Ectodermal cell (in vitro differentiated cells): ENCODE measurements around the gene KHK.

ENCODE experiments used
- H3K27ac ChIP-seq: 2 replicates; pipeline ENCODE4 v1.7.0; 2013; ENCODE audit warnings: mild to moderate bottlenecking, low read depth, low read length; ENCODE audit not compliant: insufficient read depth, poor library complexity, severe bottlenecking
- H3K27me3 ChIP-seq: 2 replicates; pipeline ENCODE4 v1.7.0; 2013; ENCODE audit warnings: mild to moderate bottlenecking, low read length; ENCODE audit not compliant: insufficient read depth, control insufficient read depth, poor library complexity, severe bottlenecking
- H3K36me3 ChIP-seq: one replicate; pipeline ENCODE4 v1.7.0; 2013; ENCODE audit warnings: low read length; ENCODE audit not compliant: control insufficient read depth, insufficient read depth
- H3K4me1 ChIP-seq: one replicate; pipeline ENCODE4 v1.7.0; 2013; ENCODE audit warnings: low read length; ENCODE audit not compliant: control insufficient read depth, insufficient read depth
- H3K4me3 ChIP-seq: 2 replicates; pipeline ENCODE4 v1.7.0; 2013; ENCODE audit warnings: low read depth, low read length, control low read depth; ENCODE audit not compliant: insufficient read depth
- H3K9me3 ChIP-seq: 2 replicates; pipeline ENCODE4 v1.7.0; 2013; ENCODE audit warnings: mild to moderate bottlenecking, low read length, moderate library complexity; ENCODE audit not compliant: control insufficient read depth
- WGBS, 2 experiments: methylation state at CpG; one replicate each; pipeline ENCODE4 v1.1.7; 2013; ENCODE audit warnings: missing lambda C conversion rate in 2 of 2; 5-methylcytosine and 5-hydroxymethylcytosine counted together

The KHK gene

GRCh38 chr2:27137322-27137935 is 50.9 kb downstream of the KHK start:
- H3K36me3 ChIP-seq: peaks cover 2% of the 10 kb centered on the region
- 94 to 95% methylated on average over 21 of the region's 21 CpGs for WGBS, 2 experiments
- no peak overlapping the region for H3K4me3 ChIP-seq
- H3K9me3 ChIP-seq: no peaks in the 10 kb centered on the region
- no peaks in the 10 kb centered on the region for H3K27me3 ChIP-seq
- peaks cover 6% of the 10 kb centered on the region for H3K4me1 ChIP-seq
- H3K27ac ChIP-seq: no peak overlapping the region

DNA sequence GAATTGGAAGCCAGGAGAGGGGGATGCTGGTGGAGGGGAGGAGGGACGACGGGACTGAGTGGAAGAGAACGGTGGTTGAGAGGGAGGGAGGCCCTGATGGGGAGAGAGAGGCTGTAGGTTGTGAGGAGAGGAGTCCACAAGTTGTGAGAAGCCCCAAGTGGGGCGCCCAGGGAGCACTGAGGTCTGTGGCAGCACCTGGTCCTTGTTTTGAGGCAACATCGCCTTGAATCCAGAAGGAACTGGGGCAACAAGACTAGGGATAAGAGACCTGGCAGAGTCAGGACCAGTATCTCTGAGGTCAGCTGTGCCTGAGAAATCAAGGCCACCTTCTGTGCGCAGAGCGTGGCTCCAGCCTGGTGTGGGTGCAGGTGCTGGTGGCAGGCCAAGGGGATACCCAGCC is 51.5 kb downstream of the KHK start:
- no peaks in the 10 kb centered on the region for H3K27me3 ChIP-seq
- H3K27ac ChIP-seq: no peak overlapping the region
- H3K9me3 ChIP-seq: no peaks in the 10 kb centered on the region
- no peaks in the 10 kb centered on the region for H3K36me3 ChIP-seq
- H3K4me3 ChIP-seq: no peak overlapping the region
- 87 to 90% methylated on average over 7 of the region's 7 CpGs for WGBS, 2 experiments
- peaks cover 5% of the 10 kb centered on the region for H3K4me1 ChIP-seq

- no peaks in the 10 kb centered on the region for H3K27me3 ChIP-seq
- no peaks in the 10 kb centered on the region for H3K9me3 ChIP-seq
- WGBS, 2 experiments: 87 to 92% methylated on average over 4 of the region's 4 CpGs
- H3K27ac ChIP-seq: no peak within 1 kb of the TSS
- H3K4me1 ChIP-seq: no peaks in the 10 kb centered on the region
- no peak within 1 kb of the TSS for H3K4me3 ChIP-seq
- H3K36me3 ChIP-seq: no peaks in the 10 kb centered on the region
Measured at GRCh38 chr2:27139310-27139709, 52.7 kb downstream of the KHK start, which contains the start of gene PRR30. Gene PRR30 (minus strand): TSS chr2:27139410. CDS start chr2:27138329, 1,081 bp downstream.

- no peak overlapping the region for H3K27ac ChIP-seq
- H3K4me1 ChIP-seq: no peaks in the 10 kb centered on the region
- 90 to 93% methylated on average over 1 of the region's 1 CpG for WGBS, 2 experiments
- H3K4me3 ChIP-seq: no peak overlapping the region
- no peaks in the 10 kb centered on the region for H3K9me3 ChIP-seq
- H3K27me3 ChIP-seq: no peaks in the 10 kb centered on the region
- H3K36me3 ChIP-seq: no peaks in the 10 kb centered on the region
Measured at GRCh38 chr2:27143285-27143684, 56.7 kb downstream of the KHK start.

DNA sequence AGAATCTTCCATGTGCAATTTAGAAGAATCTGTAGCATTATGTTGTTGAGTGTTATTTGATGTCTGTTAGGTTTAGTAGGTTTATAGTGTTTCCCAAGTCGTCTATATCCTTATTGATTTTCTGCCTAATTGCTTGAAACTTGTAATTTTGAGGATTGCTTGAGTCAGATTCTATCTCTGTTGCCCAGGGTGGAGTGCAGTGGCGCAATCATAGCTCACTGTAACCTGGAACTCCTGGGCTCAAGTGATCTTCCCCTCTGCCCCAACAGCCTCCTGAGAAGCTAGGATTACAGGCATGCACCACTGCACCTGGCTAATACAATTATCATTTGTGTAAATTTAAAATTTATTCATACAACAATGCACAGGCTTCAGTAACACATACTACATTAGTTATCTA is 59.1 kb downstream of the KHK start:
- WGBS, 2 experiments: 84 to 90% methylated on average over 2 of the region's 2 CpGs
- H3K4me3 ChIP-seq: no peak overlapping the region
- no peaks in the 10 kb centered on the region for H3K27me3 ChIP-seq
- H3K36me3 ChIP-seq: no peaks in the 10 kb centered on the region
- H3K9me3 ChIP-seq: no peaks in the 10 kb centered on the region
- H3K27ac ChIP-seq: no peak overlapping the region
- H3K4me1 ChIP-seq: no peaks in the 10 kb centered on the region

- Histone ChIP-seq H3K36me3 (no peaks in the 10 kb centered on the region), H3K4me1 (no peaks in the 10 kb centered on the region), H3K9me3 (no peaks in the 10 kb centered on the region), H3K27me3 (no peaks in the 10 kb centered on the region), H3K27ac (no peak overlapping the region), H3K4me3 (no peak overlapping the region)
- 93 to 98% methylated on average over 8 of the region's 8 CpGs for WGBS, 2 experiments
Measured at GRCh38 chr2:27147935-27148334, 61.4 kb downstream of the KHK start.

DNA sequence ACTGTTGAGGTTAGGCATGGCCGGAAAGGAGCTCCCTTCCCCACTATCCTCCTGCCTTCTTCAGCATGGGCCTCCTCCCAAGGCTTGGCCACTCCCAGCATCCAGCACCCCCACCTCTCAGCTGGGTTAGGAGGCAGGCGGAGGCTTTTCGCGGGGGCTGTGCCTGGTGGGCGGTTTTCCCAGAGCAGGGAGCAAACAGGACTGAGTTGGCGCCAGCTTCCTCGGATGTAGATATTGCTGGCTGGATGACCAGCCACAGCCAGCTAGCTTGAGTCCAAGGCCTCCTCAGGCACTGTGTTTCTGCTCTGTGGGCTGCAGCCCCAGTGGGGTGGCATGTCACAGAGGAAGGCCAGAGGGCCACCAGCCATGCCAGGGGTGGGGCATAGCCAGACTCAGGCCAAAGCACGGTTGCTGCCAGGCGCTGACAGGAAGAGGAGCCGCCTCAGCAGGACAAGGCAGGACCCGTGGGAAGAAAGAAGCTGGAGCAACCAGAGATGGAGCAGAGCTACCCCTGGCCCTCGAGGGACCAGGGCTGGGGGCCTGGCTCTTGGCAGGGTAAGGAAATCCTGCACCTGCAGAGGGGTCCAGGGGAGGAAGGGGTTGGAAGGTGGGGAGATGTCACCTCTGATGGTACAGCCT is 62.3 kb downstream of the KHK start, which contains the start of gene TCF23:
TSS of gene TCF23 (plus strand) at position 204 of the 639 bp plus-strand sequence. CDS start at position 334, 130 bp downstream.
- no peaks in the 10 kb centered on the region for H3K36me3 ChIP-seq
- 88 to 91% methylated on average over 12 of the region's 12 CpGs for WGBS, 2 experiments
- H3K27me3 ChIP-seq: no peaks in the 10 kb centered on the region
- no peaks in the 10 kb centered on the region for H3K4me1 ChIP-seq
- no peak within 1 kb of the TSS for H3K27ac ChIP-seq
- no peaks in the 10 kb centered on the region for H3K9me3 ChIP-seq
- no peak within 1 kb of the TSS for H3K4me3 ChIP-seq

GRCh38 chr2:27149570-27150405 is 63.2 kb downstream of the KHK start:
- Histone ChIP-seq H3K9me3 (no peaks in the 10 kb centered on the region), H3K27ac (no peak overlapping the region), H3K4me3 (no peak overlapping the region), H3K27me3 (no peaks in the 10 kb centered on the region), H3K4me1 (no peaks in the 10 kb centered on the region), H3K36me3 (no peaks in the 10 kb centered on the region)
- 95% methylated on average over 29 of the region's 29 CpGs for WGBS, 2 experiments
